H1 (cell line): ENCODE measurements around the gene CALCOCO2. TPM values are rescaled to one million over a fixed set of nuclear protein-coding genes. Genes with fewer than 3 reads are reported as not detected.

Source experiments
- CTCF ChIA-PET: fragments of 300-600 bp; sonication (Branson Sonifier 250); formaldehyde crosslinking; loops from one replicate; lab custom pipeline; 2021; ENCODE audit not compliant: partially characterized antibody; lab: Charles Lee
- POLR2A ChIA-PET: fragments of 300-600 bp; sonication (Branson Sonifier 250); formaldehyde crosslinking; loops from one replicate; lab custom pipeline; 2021; ENCODE audit warnings: inconsistent platforms; ENCODE audit not compliant: partially characterized antibody; lab: Charles Lee
- DNase-seq, 2 experiments: peaks; one replicate each; pipeline versions ENCODE4 v3.0.0 to v3.0.0-alpha.2; 2010 to 2022; ENCODE audit warnings: low spot score in 2 of 2, low read depth in 1 of 2, mixed read lengths in 1 of 2
- FAIRE-seq: peaks from 2 replicates; lab custom pipeline; 2011; peaks lifted over from hg19 to GRCh38; lab: Jason Lieb, UNC
- H2AFZ ChIP-seq: 2 replicates; pipeline ENCODE4 v1.8.1; 2012; ENCODE audit warnings: low read length, inconsistent platforms
- H2AK5ac ChIP-seq: 2 replicates; pipeline ENCODE4 v1.6.1; 2013; ENCODE audit warnings: low read depth, low read length
- H2BK120ac ChIP-seq: replicated peaks from 2 replicates; pipeline ENCODE3; 2013; ENCODE audit warnings: low read depth, low read length, inconsistent platforms
- H2BK12ac ChIP-seq: 2 replicates; pipeline ENCODE4 v1.6.1; 2013; ENCODE audit warnings: low read depth, low read length
- H2BK15ac ChIP-seq: 2 replicates; pipeline ENCODE4 v1.6.1; 2013; ENCODE audit warnings: low read length
- H2BK20ac ChIP-seq: 2 replicates; pipeline ENCODE4 v1.6.1; 2013; ENCODE audit warnings: low read length
- H2BK5ac ChIP-seq: 2 replicates; pipeline ENCODE4 v1.6.1; 2013; ENCODE audit warnings: low read depth, low read length
- H3K14ac ChIP-seq: 2 replicates; pipeline ENCODE4 v1.6.1; 2013; ENCODE audit warnings: inconsistent platforms; ENCODE audit not compliant: insufficient read length
- H3K18ac ChIP-seq: 2 replicates; pipeline ENCODE4 v1.6.1; 2013; ENCODE audit warnings: low read length; ENCODE audit errors: extremely low read depth
- H3K23ac ChIP-seq: 2 replicates; pipeline ENCODE4 v1.6.1; 2013; ENCODE audit warnings: inconsistent platforms; ENCODE audit not compliant: insufficient read length
- H3K23me2 ChIP-seq: 2 replicates; pipeline ENCODE4 v1.6.1; 2013; ENCODE audit warnings: low read depth, low read length
- H3K27ac ChIP-seq: 2 replicates; pipeline ENCODE4 v1.6.1; 2011; ENCODE audit warnings: low read depth, low read length, inconsistent platforms
- H3K27me3 ChIP-seq, 4 experiments: replicated peaks in 1 of 4; 1 replicate in 1 of 4; 2 replicates in 3 of 4; pipeline versions ENCODE4 v1.6.1 to v1.8.1; 2011 to 2013; ENCODE audit warnings: low read length in 3 of 4, mild to moderate bottlenecking in 3 of 4, inconsistent platforms in 2 of 4, mixed read lengths in 2 of 4, moderate library complexity in 1 of 4; ENCODE audit not compliant: control insufficient read depth in 3 of 4, insufficient read depth in 3 of 4; ENCODE audit errors: extremely low read depth in 1 of 4
- H3K36me3 ChIP-seq, 4 experiments: 2 replicates each; pipeline versions ENCODE4 v1.6.1 to v1.8.1; 2011 to 2013; ENCODE audit warnings: mild to moderate bottlenecking in 4 of 4, low read length in 3 of 4, moderate library complexity in 2 of 4, control low read depth in 1 of 4, inconsistent platforms in 1 of 4; ENCODE audit not compliant: insufficient read depth in 4 of 4, control insufficient read depth in 2 of 4
- H3K4ac ChIP-seq: replicated peaks from 2 replicates; pipeline ENCODE3; 2013; ENCODE audit warnings: low read length, low read depth, mixed read lengths, inconsistent platforms; ENCODE audit not compliant: insufficient read length
- H3K4me1 ChIP-seq, 4 experiments: replicated peaks in 1 of 4; 1 replicate in 1 of 4; 2 replicates in 3 of 4; pipeline versions ENCODE4 v1.6.1 to v1.8.1; 2011 to 2013; ENCODE audit warnings: low read length in 3 of 4, inconsistent platforms in 2 of 4, mixed read lengths in 1 of 4; ENCODE audit not compliant: insufficient read depth in 4 of 4, control insufficient read depth in 3 of 4
- H3K4me2 ChIP-seq, 2 experiments: 2 replicates each; pipeline versions ENCODE4 v1.6.1 to v1.8.1; 2011 to 2013; ENCODE audit warnings: low read depth in 2 of 2, low read length in 2 of 2, control low read depth in 1 of 2, inconsistent platforms in 1 of 2, mild to moderate bottlenecking in 1 of 2; ENCODE audit not compliant: insufficient read depth in 1 of 2
- H3K4me3 ChIP-seq, 4 experiments: fragments of 200-600, 300-600 bp in 1 of 4; sonication (generic), shearing (Covaris generic), sonication (Bioruptor Twin) in 1 of 4; 2 replicates each; pipeline versions ENCODE4 v1.5.1 to v1.8.1; 2011 to 2016; ENCODE audit warnings: low read length in 4 of 4, low read depth in 3 of 4, control low read depth in 2 of 4, inconsistent platforms in 2 of 4, mild to moderate bottlenecking in 2 of 4, mixed read lengths in 1 of 4, moderate library complexity in 1 of 4; ENCODE audit not compliant: insufficient read depth in 2 of 4; ENCODE audit errors: extremely low read depth in 1 of 4
- H3K56ac ChIP-seq: replicated peaks from 2 replicates; pipeline ENCODE3; 2013; ENCODE audit warnings: low read depth, mild to moderate bottlenecking, mixed read lengths, low read length, inconsistent platforms; ENCODE audit not compliant: insufficient read length
- H3K79me1 ChIP-seq: 2 replicates; pipeline ENCODE4 v1.6.1; 2013; ENCODE audit warnings: low read depth, low read length, control low read depth
- H3K79me2 ChIP-seq, 2 experiments: 2 replicates each; pipeline versions ENCODE4 v1.6.1 to v1.8.1; 2012 to 2013; ENCODE audit warnings: low read length in 2 of 2, mild to moderate bottlenecking in 2 of 2, inconsistent platforms in 1 of 2; ENCODE audit not compliant: insufficient read depth in 2 of 2, control insufficient read depth in 1 of 2
- H3K9ac ChIP-seq, 4 experiments: replicated peaks in 1 of 4; 1 replicate in 1 of 4; 2 replicates in 3 of 4; pipeline versions ENCODE4 v1.6.1 to v1.8.1; 2011 to 2013; ENCODE audit warnings: low read depth in 3 of 4, low read length in 3 of 4, control low read depth in 2 of 4, mild to moderate bottlenecking in 2 of 4, moderate library complexity in 2 of 4, inconsistent platforms in 1 of 4; ENCODE audit errors: extremely low read depth in 1 of 4
- H3K9me3 ChIP-seq, 2 experiments: 2 replicates each; pipeline versions ENCODE4 v1.6.1 to v1.8.1; 2012 to 2013; ENCODE audit warnings: mild to moderate bottlenecking in 2 of 2, moderate library complexity in 2 of 2, control low read depth in 1 of 2, inconsistent platforms in 1 of 2, low read depth in 1 of 2, low read length in 1 of 2, mixed read lengths in 1 of 2; ENCODE audit not compliant: insufficient read depth in 2 of 2
- H4K20me1 ChIP-seq, 2 experiments: replicated peaks in 1 of 2; 2 replicates each; pipeline versions ENCODE3 to v1.8.1; 2011 to 2013; ENCODE audit warnings: inconsistent platforms in 2 of 2, low read length in 2 of 2, mild to moderate bottlenecking in 1 of 2; ENCODE audit not compliant: insufficient read depth in 2 of 2, control insufficient read depth in 1 of 2
- H4K5ac ChIP-seq: 2 replicates; pipeline ENCODE4 v1.6.1; 2013; ENCODE audit warnings: low read length, low read depth, mixed read lengths, inconsistent platforms; ENCODE audit not compliant: insufficient read length
- H4K8ac ChIP-seq: 2 replicates; pipeline ENCODE4 v1.8.0; 2013; ENCODE audit warnings: mild to moderate bottlenecking, moderate library complexity, low read length, inconsistent platforms; ENCODE audit not compliant: insufficient read depth; ENCODE audit errors: extremely low read depth
- H4K91ac ChIP-seq: replicated peaks from 2 replicates; pipeline ENCODE3; 2013; ENCODE audit warnings: low read length, mixed read lengths, inconsistent platforms; ENCODE audit not compliant: insufficient read length
- CBX5 ChIP-seq: fragments of 300-800, 300-1000 bp; sonication (generic); IDR thresholded peaks from 2 replicates; pipeline ENCODE4 v1.7.1; 2016; ENCODE audit warnings: antibody characterized with exemption, low read length, low read depth
- CHD2 ChIP-seq: IDR thresholded peaks from 2 replicates; pipeline ENCODE4 v1.6.1; 2012; ENCODE audit warnings: low read length, improper control_type of control experiment
- CREB1 ChIP-seq: IDR thresholded peaks from 2 replicates; pipeline ENCODE4 v1.6.1; 2012; ENCODE audit warnings: inconsistent platforms
- CTBP2 ChIP-seq: IDR thresholded peaks from 2 replicates; pipeline ENCODE4 v1.7.0; 2011; ENCODE audit warnings: borderline replicate concordance, mild to moderate bottlenecking, moderate library complexity, mixed read lengths, low read length; ENCODE audit not compliant: insufficient read depth, insufficient read length
- EGR1 ChIP-seq: IDR thresholded peaks from 2 replicates; pipeline ENCODE4 v1.6.1; 2011; ENCODE audit warnings: low read depth, low read length, borderline replicate concordance
- GTF2F1 ChIP-seq: IDR thresholded peaks from 2 replicates; pipeline ENCODE4 v1.6.1; 2012; ENCODE audit warnings: low read depth, low read length, improper control_type of control experiment, borderline replicate concordance
- KDM4A ChIP-seq: IDR thresholded peaks from one replicate; pipeline ENCODE4 v1.7.1; 2012; ENCODE audit warnings: low read depth, mild to moderate bottlenecking, moderate library complexity, low read length, inconsistent platforms; ENCODE audit not compliant: severe bottlenecking
- NANOG ChIP-seq: IDR thresholded peaks from 2 replicates; pipeline ENCODE4 v1.6.1; 2011; ENCODE audit warnings: low read length, low read depth, mild to moderate bottlenecking, inconsistent platforms; ENCODE audit not compliant: insufficient read depth, poor library complexity, severe bottlenecking
- RFX5 ChIP-seq: IDR thresholded peaks from 2 replicates; pipeline ENCODE4 v1.6.1; 2011; ENCODE audit warnings: low read depth, low read length, improper control_type of control experiment, borderline replicate concordance
- SP1 ChIP-seq: IDR thresholded peaks from 2 replicates; pipeline ENCODE4 v1.6.1; 2011; ENCODE audit warnings: low read depth, low read length
- SUZ12 ChIP-seq: fragments of 200-600 bp; sonication (generic); IDR thresholded peaks from 2 replicates; pipeline ENCODE4 v1.6.1; 2012; ENCODE audit warnings: mild to moderate bottlenecking, inconsistent platforms, low read length, moderate library complexity, mixed read lengths
- TAF1 ChIP-seq: IDR thresholded peaks from 2 replicates; pipeline ENCODE4 v1.6.1; 2011; ENCODE audit warnings: mild to moderate bottlenecking, low read depth, low read length
- USF2 ChIP-seq: IDR thresholded peaks from 2 replicates; pipeline ENCODE4 v1.6.1; 2011; ENCODE audit warnings: low read length, improper control_type of control experiment
- YY1 ChIP-seq: IDR thresholded peaks from 2 replicates; pipeline ENCODE4 v1.6.1; 2011; ENCODE audit warnings: low read depth, mild to moderate bottlenecking, low read length
- WGBS, 2 experiments: shearing (Covaris generic) in 1 of 2; methylation state at CpG; one replicate each; pipeline versions ENCODE4 v1.1.6 to v1.1.7; 2013 to 2015; ENCODE audit warnings: low lambda C conversion rate in 2 of 2, mixed read lengths in 2 of 2, inconsistent platforms in 1 of 2, low coverage in 1 of 2, missing lambda C conversion rate in 1 of 2; ENCODE audit not compliant: insufficient replicate concordance in 2 of 2, insufficient coverage in 1 of 2, insufficient read length in 1 of 2; ENCODE audit errors: extremely low coverage in 1 of 2, missing lambda C conversion rate in 1 of 2; 5-methylcytosine and 5-hydroxymethylcytosine counted together
- polyA plus RNA-seq, 7 experiments: library from polyadenylated mRNA; depleted of rRNA in 3 of 7; stranded (reverse) in 5 of 7; unstranded in 2 of 7; fragments of >200 nt in 5 of 7; fragments of 200-250 nt in 2 of 7; gene quantifications; 1 replicate in 5 of 7; 2 replicates in 1 of 7; 4 replicates in 1 of 7; pipeline versions ENCODE4 v1.2.1 to v1.2.3, GENCODE V29; 2011 to 2013; ENCODE audit warnings: missing spikeins in 2 of 7, mixed read lengths in 2 of 7
- total RNA-seq: library from RNA; stranded (reverse); fragmentation: NEBNext Ultra II Directional; extraction: Animal tissue kit (Norgen Biotek cat#: 25700); gene quantifications from 2 replicates; pipeline ENCODE4 v1.2.1, GENCODE V29; 2021

Gene CALCOCO2
- total and polyA plus RNA-seq, 2 of the 8 experiments (the other 6 are each of a cell fraction or from before 2014, with no cell fraction given): 12.1 to 31.8 TPM

- Histone ChIP-seq H3K23me2 (no peaks in the 10 kb centered on the region), H2BK12ac (no peak overlapping the region), H4K8ac (no peak overlapping the region), H3K4me2 (no peak overlapping the region), H3K79me1 (no peaks in the 10 kb centered on the region), H3K4me1 (no peaks in the 10 kb centered on the region), H3K36me3 (peaks cover 0 to 3% (median 0%) of the 10 kb centered on the region in 4 experiments; a peak in 1 of 8 replicates), H4K20me1 (no peaks in the 10 kb centered on the region), H3K18ac (no peak overlapping the region), H2BK15ac (no peak overlapping the region), H4K91ac (no peak overlapping the region), H4K5ac (no peak overlapping the region), H3K9ac (no peak overlapping the region), H3K27me3 (no peaks in the 10 kb centered on the region), H3K4me3 (no peak overlapping the region), H3K79me2 (no peaks in the 10 kb centered on the region), H3K56ac (no peak overlapping the region), H2AK5ac (no peak overlapping the region), H2AFZ (no peak overlapping the region), H3K9me3 (no peaks in the 10 kb centered on the region), H2BK20ac (no peak overlapping the region), H3K4ac (no peak overlapping the region), H3K27ac (no peak overlapping the region), H2BK120ac (no peak overlapping the region), H2BK5ac (no peak overlapping the region), H3K14ac (no peak overlapping the region), H3K23ac (no peak overlapping the region)
- ChIA-PET POLR2A (no interaction called here), CTCF (interaction anchor here (63.3 to 88.5 kb wide), 2 partner anchors 11 to 22 kb away, joined by 2590 read pairs; partner anchors contain the start of genes ATP5MC1, CALCOCO2 and TTLL6)
- no peak for DNase-seq
- WGBS, 2 experiments: 82% methylated on average over 3 of the region's 3 CpGs; no CpG with 5 or more reads in 1 of the 2 experiments
- no peak for FAIRE-seq
- no peak for TF ChIP-seq CHD2
- TF ChIP-seq SUZ12: no peak
- TF ChIP-seq USF2: no peak
- TF ChIP-seq CBX5: no peak
- no peak for TF ChIP-seq SP1
- no peak for TF ChIP-seq TAF1
- TF ChIP-seq KDM4A: no peak
- TF ChIP-seq YY1: no peak
- no peak for TF ChIP-seq CREB1
- TF ChIP-seq CTBP2: no peak
- TF ChIP-seq GTF2F1: no peak
- no peak for TF ChIP-seq RFX5
- TF ChIP-seq NANOG: no peak
- TF ChIP-seq EGR1: no peak
Measured at GRCh38 chr17:48842746-48843145, 11.9 kb downstream of the CALCOCO2 start.
